NCI-H2081 (cell line): ENCODE measurements around the gene FRYL.
A peak's percentile ranks its signal among the peaks of the same experiment; 100 is the strongest.

ENCODE experiments used
- DNase-seq, 2 experiments: peaks; one replicate each; lab custom pipeline; 2025; lab: John Stamatoyannopoulos, UW

The FRYL gene

GRCh38 chr4:48557478-48557877, 222.6 kb downstream of the FRYL start:
- no peak for DNase-seq

DNA sequence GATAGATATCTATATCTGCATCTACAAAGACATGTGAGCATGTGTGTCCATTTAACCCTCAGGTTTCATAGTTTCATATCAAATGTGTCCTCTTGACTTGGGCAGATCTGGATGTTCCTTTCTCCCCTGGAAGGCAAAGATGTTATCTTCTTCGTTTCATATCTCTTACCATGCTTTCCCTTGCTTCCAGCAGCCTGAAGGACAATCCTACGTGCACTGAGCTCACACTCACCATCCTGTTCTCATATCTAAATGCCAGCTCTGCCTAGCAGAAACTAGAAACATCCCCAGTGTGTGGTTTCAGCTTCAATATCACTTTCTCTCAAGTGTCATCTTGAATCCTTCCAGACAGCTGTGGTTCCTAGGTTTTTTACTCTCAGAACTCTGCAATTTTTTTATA, 223.8 kb downstream of the FRYL start:
- no peak for DNase-seq

- no peak for DNase-seq
These were observed 225.5 kb downstream of the FRYL start for GRCh38 chr4:48554606-48555005.

GRCh38 chr4:48553720-48554119, 226.4 kb downstream of the FRYL start:
- DNase-seq: no peak

GRCh38 chr4:48546336-48546735, 233.7 kb downstream of the FRYL start:
- peak; percentile 23 to 40 for DNase-seq

DNA sequence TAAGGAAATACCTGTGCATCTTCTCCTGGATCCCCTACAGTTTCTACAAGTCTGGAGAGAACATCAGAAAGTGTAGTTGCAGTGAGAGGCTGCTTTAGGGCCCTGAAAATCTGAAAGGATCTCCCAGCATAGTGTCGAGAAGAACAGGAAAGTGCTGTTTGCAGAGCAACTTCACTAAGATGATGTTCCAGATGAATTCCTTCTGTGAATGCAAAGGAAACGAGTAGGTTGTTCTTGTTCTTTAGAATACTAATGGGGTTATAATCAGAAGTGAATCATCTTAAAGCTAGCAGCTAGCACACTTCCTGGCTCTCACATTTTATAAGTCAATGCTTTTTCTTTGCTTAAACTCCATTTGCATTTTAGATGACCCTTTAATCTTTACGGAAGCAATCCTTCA, 236.3 kb downstream of the FRYL start:
- DNase-seq: no peak

DNA sequence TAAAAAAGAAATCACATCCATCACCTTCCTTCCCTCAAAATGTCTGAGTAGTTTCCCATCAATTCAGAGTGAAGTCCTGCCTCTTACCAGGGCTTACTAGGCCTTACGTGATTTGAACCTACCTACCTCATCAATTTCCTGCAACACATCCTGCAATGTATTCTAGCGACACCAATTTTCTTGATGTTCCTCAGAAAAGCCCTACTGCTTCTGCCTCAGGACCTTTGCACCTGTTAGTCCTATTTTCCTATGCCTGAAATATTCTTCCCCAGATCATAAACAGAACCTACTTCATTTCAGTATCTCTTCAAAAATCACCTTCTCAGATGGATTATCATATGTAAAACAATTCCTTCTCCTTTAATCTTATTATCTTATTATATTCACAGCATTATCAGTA, 237.2 kb downstream of the FRYL start:
- DNase-seq: no peak

DNA sequence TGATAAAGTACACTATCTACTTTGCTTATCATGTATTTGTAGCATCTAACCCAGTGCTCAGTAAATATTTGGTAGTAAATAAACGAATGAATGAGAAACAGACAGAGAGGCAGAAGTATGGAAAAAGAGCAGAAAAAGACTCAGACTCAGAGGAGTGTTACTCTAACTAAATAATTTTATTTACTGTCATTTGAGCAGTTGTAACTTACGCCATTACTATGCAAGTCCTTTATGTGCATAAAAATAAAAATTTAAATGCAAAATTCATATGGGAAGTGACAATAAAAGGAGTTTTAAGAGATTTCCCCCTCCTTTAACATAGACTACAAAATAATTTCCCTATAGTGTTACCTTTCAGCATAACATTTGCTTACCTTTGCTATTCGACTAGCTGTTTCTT, 240.5 kb downstream of the FRYL start:
- DNase-seq: no peak

DNA sequence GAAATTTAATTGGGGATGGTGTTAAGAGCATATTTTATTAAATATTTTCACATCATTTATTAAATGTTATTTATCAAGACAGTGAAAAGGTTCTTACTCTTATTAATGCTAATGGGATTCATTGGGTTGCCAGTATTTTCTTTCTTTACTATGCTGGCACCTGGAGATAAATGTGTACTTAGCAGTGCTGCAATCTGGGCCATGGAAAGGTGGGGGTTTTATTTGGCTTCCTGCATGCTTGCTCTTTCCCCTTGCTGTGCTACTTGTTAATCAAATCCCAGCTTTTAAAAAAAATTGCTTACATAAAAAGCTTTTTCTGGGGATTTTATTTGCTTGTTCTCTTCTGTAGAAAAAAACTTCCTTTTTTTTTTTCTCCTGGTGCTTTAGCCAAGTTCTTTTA, 241.7 kb downstream of the FRYL start:
- peak; percentile 73 to 87 for DNase-seq

DNA sequence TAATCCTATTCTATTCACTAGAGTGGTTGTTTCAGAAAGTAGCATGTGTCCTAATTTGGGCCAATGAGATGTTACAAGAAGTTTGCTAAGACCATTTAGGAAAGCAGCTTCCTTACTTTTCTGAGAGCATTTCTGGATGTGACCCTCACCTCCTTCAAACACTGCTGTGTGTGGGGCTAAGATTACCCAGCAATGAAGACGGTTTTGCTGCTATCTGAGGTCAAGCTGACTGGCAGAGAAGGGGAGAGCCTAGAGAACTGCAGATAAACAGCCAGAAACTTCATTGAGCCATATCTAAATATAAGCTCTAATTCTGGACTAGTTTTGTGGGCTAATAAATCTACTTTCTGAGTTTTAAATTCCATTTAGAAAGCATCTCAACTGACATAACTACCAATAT, 253.7 kb downstream of the FRYL start:
- DNase-seq: no peak

GRCh38 chr4:48518143-48518542, 261.9 kb downstream of the FRYL start:
- DNase-seq: no peak

DNA sequence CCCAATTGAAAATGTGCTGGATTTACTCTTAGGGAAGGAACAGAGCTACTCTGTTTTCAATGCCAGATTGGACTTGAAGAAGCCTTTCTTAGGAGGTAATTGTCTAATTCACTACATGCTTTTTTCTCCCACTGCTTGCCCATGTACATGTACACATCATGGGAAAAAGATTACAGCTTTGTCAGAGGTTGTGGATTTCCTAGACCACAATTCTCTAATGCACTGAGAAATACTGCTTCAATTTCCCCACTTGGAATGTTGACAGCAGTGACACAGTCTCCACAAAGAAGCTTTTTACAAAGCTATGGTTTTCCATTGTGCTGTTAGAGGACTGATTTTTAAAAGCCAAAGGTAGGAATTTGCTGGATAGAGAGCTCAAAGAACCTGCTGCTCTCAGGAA, 270.5 kb downstream of the FRYL start:
- no peak for DNase-seq

- no peak for DNase-seq
These were observed 273.4 kb downstream of the FRYL start for GRCh38 chr4:48506716-48507115.

- no peak for DNase-seq
These were observed 275.7 kb downstream of the FRYL start for GRCh38 chr4:48504352-48504751.

- no peak for DNase-seq
These were observed 276.1 kb downstream of the FRYL start for GRCh38 chr4:48504026-48504330.

DNA sequence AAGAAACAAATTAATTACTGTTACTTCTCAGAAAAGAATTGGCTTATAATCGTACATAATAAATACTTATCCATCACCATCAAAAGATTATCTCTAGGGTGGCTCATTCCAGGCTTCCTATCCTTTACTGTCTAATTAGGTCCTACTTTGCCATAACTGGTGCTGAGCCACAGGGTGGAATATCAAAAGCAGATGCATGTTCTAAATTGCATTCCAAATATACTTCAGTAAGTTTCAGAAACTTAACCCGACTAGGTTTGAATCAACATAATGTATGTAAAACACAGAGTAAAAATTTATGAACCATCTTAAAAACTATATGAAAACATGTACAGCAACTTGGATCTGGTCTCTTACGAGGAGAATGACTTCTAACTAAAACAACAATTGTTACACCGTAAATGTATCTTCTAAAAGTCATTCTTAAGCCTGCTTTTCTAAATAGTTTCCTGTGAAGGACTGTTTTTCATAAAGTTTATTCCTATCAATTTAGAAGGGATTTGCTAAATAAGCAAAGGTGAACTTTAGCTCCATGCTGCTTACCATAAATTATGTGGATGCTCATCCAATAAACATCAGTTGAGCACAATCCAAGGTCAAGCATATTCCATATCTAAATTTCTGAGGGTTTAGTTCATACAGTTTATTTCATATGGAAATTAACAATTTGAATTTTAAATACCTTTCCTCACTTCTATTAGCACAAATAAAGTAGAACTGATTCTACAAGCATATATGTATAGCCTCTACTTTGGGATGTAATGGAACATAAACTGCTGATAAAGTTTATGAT, 276.6 kb downstream of the FRYL start:
- no peak for DNase-seq

- DNase-seq: no peak
These were observed 280.5 kb downstream of the FRYL start for GRCh38 chr4:48499551-48500066.

- DNase-seq: no peak
These were observed 281.2 kb downstream of the FRYL start for GRCh38 chr4:48498895-48499294.

GRCh38 chr4:48495941-48496340, 284.1 kb downstream of the FRYL start:
- DNase-seq: no peak

GRCh38 chr4:48493452-48494100, 286.5 kb downstream of the FRYL start:
- no peak for DNase-seq

DNA sequence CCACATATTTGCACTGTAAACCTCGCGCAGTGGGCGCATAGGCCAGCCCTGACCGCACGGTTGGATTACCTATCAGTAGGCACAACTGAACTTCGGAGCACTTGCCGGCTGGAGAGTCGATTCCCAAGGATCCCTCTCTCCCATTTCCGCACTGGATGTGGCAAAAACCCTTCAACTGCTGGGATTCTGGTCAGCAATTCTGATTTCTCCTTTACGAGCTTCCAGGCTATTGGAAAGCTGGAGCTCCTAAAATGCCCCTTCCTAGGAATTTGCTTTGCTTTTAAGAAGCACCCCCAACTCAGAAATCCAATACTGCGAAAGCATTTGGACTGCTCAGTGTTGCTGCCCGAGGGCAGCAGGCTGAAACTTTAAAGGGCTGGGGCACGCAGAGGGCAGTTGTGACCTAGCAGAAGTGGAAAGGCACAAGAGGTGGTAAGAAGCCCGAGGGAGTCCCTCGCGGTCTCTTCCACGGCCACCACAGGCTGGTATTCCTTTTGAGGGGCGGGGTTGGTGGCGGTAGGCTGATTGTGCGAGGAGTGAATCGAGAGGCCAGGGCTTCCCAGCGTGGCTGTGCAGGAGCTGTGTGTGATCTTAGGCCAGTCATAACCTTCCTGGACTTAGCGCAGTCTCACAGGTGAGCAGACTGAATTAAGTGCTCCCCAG, 288.4 kb downstream of the FRYL start:
- DNase-seq: no peak

DNA sequence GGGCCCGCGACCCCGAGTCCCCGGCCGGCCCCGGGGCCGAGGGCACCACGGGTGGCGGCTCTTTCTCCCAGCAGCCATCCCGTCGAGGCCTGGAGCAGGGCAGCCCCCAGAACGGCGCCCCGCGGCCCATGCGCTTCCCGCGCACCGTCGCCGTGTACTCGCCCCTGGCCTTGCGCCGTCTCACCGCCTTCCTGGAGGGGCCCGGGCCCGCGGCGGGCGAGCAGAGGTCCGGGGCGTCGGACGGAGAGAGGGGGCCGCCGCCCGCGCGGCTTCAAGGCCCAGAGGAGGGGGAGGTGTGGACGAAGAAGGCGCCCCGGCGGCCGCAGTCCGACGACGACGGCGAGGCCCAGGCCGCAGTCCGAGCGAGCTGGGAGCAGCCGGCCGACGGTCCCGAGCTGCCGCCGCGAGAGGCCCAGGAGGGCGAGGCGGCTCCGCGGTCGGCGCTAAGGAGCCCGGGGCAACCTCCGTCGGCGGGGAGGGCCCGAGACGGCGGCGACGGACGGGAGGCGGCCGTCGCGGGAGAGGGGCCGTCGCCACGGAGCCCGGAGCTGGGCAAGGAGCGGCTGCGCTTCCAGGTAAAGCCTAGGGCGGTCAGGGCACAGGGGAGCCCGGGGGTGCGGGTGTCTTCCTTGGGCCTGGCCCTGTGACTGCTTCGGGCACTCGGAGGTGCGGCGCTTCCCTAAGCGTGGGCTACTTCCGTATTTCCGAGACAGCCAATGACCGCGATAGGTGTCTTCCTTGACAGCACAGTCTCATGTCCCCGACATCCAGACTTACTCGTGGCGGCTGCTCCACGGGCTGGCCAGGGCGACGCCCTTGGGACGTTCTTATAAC, 289.2 kb downstream of the FRYL start:
- DNase-seq: no peak
